ENCODE results near the gene FBXO31. TPM values are rescaled to one million over a fixed set of nuclear protein-coding genes. Genes with fewer than 3 reads are reported as not detected.
A peak's percentile ranks its signal among the peaks of the same experiment; 100 is the strongest.

Gene FBXO31
- polyA plus RNA-seq, 6 donors from 2014 or later: 7.5 to 23.9 (median 15.1) TPM

- peaks cover 0 to 4% (median 4%) of the 10 kb centered on the region in 3 donors for H3K4me1 Mint-ChIP-seq
- H3K4me3 Mint-ChIP-seq: peak overlapping the region in 1 of 8 donors; percentile 47
- no peak for DNase-seq
- peaks cover 8 to 20% of the 10 kb centered on the region in 2 donors for H3K36me3 Mint-ChIP-seq
- H3K27ac Mint-ChIP-seq: no peak overlapping the region
- H3K9me3 Mint-ChIP-seq: no peaks in the 10 kb centered on the region
- no peaks in the 10 kb centered on the region for H3K27me3 Mint-ChIP-seq
- no peak for ATAC-seq (ENCODE audit: low read depth in 2 of 2)
Observed at GRCh38 chr16:87359121-87359520, 24.5 kb downstream of the FBXO31 start.

- Mint-ChIP-seq H3K4me3 (no peak overlapping the region), H3K27ac (no peak overlapping the region), H3K27me3 (no peaks in the 10 kb centered on the region), H3K4me1 (peaks cover 0 to 4% (median 0%) of the 10 kb centered on the region in 3 donors), H3K9me3 (no peaks in the 10 kb centered on the region), H3K36me3 (peaks cover 8 to 20% of the 10 kb centered on the region in 2 donors)
- DNase-seq (no peak), ATAC-seq (ENCODE audit: low read depth in 2 of 2) (no peak)
Observed at GRCh38 chr16:87358696-87359095, 24.9 kb downstream of the FBXO31 start.

GRCh38 chr16:87358250-87358649 is 25.3 kb downstream of the FBXO31 start:
- Mint-ChIP-seq H3K4me3 (no peak overlapping the region), H3K36me3 (peaks cover 8 to 16% of the 10 kb centered on the region in 2 donors), H3K9me3 (no peaks in the 10 kb centered on the region), H3K27me3 (no peaks in the 10 kb centered on the region), H3K4me1 (no peaks in the 10 kb centered on the region), H3K27ac (no peak overlapping the region)
- ATAC-seq (ENCODE audit: low read depth in 2 of 2): no peak
- DNase-seq: no peak

GRCh38 chr16:87356491-87356853 is 27.1 kb downstream of the FBXO31 start:
- ATAC-seq (ENCODE audit: low read depth in 2 of 2) (no peak), DNase-seq (no peak)
- Mint-ChIP-seq H3K9me3 (no peaks in the 10 kb centered on the region), H3K4me1 (no peaks in the 10 kb centered on the region), H3K4me3 (no peak overlapping the region), H3K27ac (no peak overlapping the region), H3K27me3 (no peaks in the 10 kb centered on the region), H3K36me3 (peaks cover 8 to 16% of the 10 kb centered on the region in 2 donors)

- Mint-ChIP-seq H3K9me3 (no peaks in the 10 kb centered on the region), H3K4me3 (no peak overlapping the region), H3K36me3 (peaks cover 0 to 4% of the 10 kb centered on the region in 2 donors), H3K27ac (no peak overlapping the region), H3K4me1 (peaks cover 0 to 10% (median 1%) of the 10 kb centered on the region in 3 donors), H3K27me3 (no peaks in the 10 kb centered on the region)
- ATAC-seq (ENCODE audit: low read depth in 2 of 2) (no peak), DNase-seq (no peak)
Observed at GRCh38 chr16:87353613-87354012, 30.0 kb downstream of the FBXO31 start.

- Mint-ChIP-seq H3K4me3 (no peak overlapping the region), H3K4me1 (peaks cover 0 to 18% (median 1%) of the 10 kb centered on the region in 3 donors), H3K9me3 (no peaks in the 10 kb centered on the region), H3K27ac (no peak overlapping the region), H3K27me3 (no peaks in the 10 kb centered on the region), H3K36me3 (no peaks in the 10 kb centered on the region)
- no peak for ATAC-seq (ENCODE audit: low read depth in 2 of 2)
- no peak for DNase-seq
Observed at GRCh38 chr16:87352818-87353217, 30.8 kb downstream of the FBXO31 start.

- Mint-ChIP-seq H3K36me3 (no peaks in the 10 kb centered on the region), H3K4me1 (peaks cover 0 to 18% (median 1%) of the 10 kb centered on the region in 3 donors), H3K27ac (no peak overlapping the region), H3K27me3 (no peaks in the 10 kb centered on the region), H3K9me3 (no peaks in the 10 kb centered on the region), H3K4me3 (no peak overlapping the region)
- DNase-seq: no peak
- no peak for ATAC-seq (ENCODE audit: low read depth in 2 of 2)
Observed at GRCh38 chr16:87351320-87351698, 32.3 kb downstream of the FBXO31 start.

- no peak overlapping the region for H3K27ac Mint-ChIP-seq
- H3K4me1 Mint-ChIP-seq: peaks cover 0 to 22% (median 1%) of the 10 kb centered on the region in 3 donors
- peaks cover 0 to under 1% of the 10 kb centered on the region in 2 donors for H3K36me3 Mint-ChIP-seq
- H3K9me3 Mint-ChIP-seq: no peaks in the 10 kb centered on the region
- ATAC-seq (ENCODE audit: low read depth in 2 of 2) (no peak), DNase-seq (no peak)
- H3K27me3 Mint-ChIP-seq: no peaks in the 10 kb centered on the region
- no peak overlapping the region for H3K4me3 Mint-ChIP-seq
Observed at GRCh38 chr16:87350681-87351319, 32.8 kb downstream of the FBXO31 start.

- H3K9me3 Mint-ChIP-seq: no peaks in the 10 kb centered on the region
- H3K4me3 Mint-ChIP-seq: no peak overlapping the region
- ATAC-seq (ENCODE audit: low read depth in 2 of 2) (no peak), DNase-seq (no peak)
- no peaks in the 10 kb centered on the region for H3K27me3 Mint-ChIP-seq
- H3K4me1 Mint-ChIP-seq: peaks cover 4 to 29% (median 4%) of the 10 kb centered on the region in 3 donors
- H3K27ac Mint-ChIP-seq: no peak overlapping the region
- H3K36me3 Mint-ChIP-seq: peaks cover 0 to 8% of the 10 kb centered on the region in 2 donors
Observed at GRCh38 chr16:87350031-87350430, 33.5 kb downstream of the FBXO31 start.

GRCh38 chr16:87348616-87349157 is 34.9 kb downstream of the FBXO31 start:
- Mint-ChIP-seq H3K36me3 (peaks cover 0 to 8% of the 10 kb centered on the region in 2 donors), H3K4me3 (no peak overlapping the region), H3K9me3 (no peaks in the 10 kb centered on the region), H3K27me3 (no peaks in the 10 kb centered on the region), H3K27ac (peak overlapping the region in 1 of 6 donors; percentile 59), H3K4me1 (peaks cover 4 to 34% (median 7%) of the 10 kb centered on the region in 3 donors)
- ATAC-seq (ENCODE audit: low read depth in 2 of 2) (no peak), DNase-seq (no peak)

GRCh38 chr16:87347932-87348615 is 35.5 kb downstream of the FBXO31 start:
- Mint-ChIP-seq H3K36me3 (peaks cover 0 to 8% of the 10 kb centered on the region in 2 donors), H3K27me3 (no peaks in the 10 kb centered on the region), H3K4me1 (peaks cover 4 to 36% (median 8%) of the 10 kb centered on the region in 3 donors), H3K9me3 (no peaks in the 10 kb centered on the region), H3K27ac (no peak overlapping the region), H3K4me3 (no peak overlapping the region)
- DNase-seq (no peak), ATAC-seq (ENCODE audit: low read depth in 2 of 2) (no peak)

GRCh38 chr16:87346517-87347060 is 37.0 kb downstream of the FBXO31 start:
- Mint-ChIP-seq H3K27ac (peak overlapping the region in 1 of 6 donors; percentile 16), H3K9me3 (no peaks in the 10 kb centered on the region), H3K4me1 (peaks cover 4 to 36% (median 8%) of the 10 kb centered on the region in 3 donors), H3K27me3 (no peaks in the 10 kb centered on the region), H3K36me3 (peaks cover 0 to 8% of the 10 kb centered on the region in 2 donors), H3K4me3 (no peak overlapping the region)
- DNase-seq (no peak), ATAC-seq (ENCODE audit: low read depth in 2 of 2) (no peak)

- Mint-ChIP-seq H3K4me1 (peaks cover 4 to 36% (median 8%) of the 10 kb centered on the region in 3 donors), H3K27me3 (no peaks in the 10 kb centered on the region), H3K27ac (peak overlapping the region in 4 of 6 donors; percentile 74 to 88 (median 83)), H3K9me3 (no peaks in the 10 kb centered on the region), H3K36me3 (peaks cover 0 to 8% of the 10 kb centered on the region in 2 donors), H3K4me3 (peak overlapping the region in 2 of 8 donors; percentile 8 to 68)
- DNase-seq (no peak), ATAC-seq (ENCODE audit: low read depth in 2 of 2) (no peak)
Observed at GRCh38 chr16:87345726-87346424, 37.7 kb downstream of the FBXO31 start.
